Neural cell (in vitro differentiated cells): Measurements from ENCODE around the gene ANG. TPM values are rescaled to one million over a fixed set of nuclear protein-coding genes. Genes with fewer than 3 reads are reported as not detected.

Experiments used
- H2AFZ ChIP-seq: fragments of 200-600, 300-800 bp; sonication (generic), shearing (Covaris generic); 2 replicates; pipeline ENCODE4 v1.6.0; 2014; ENCODE audit warnings: low read depth, mild to moderate bottlenecking, antibody characterized with exemption, low read length, moderate library complexity
- H3F3A ChIP-seq: fragments of 200-600 bp; shearing (Covaris generic); 2 replicates; pipeline ENCODE4 v1.6.1; 2016; ENCODE audit warnings: mild to moderate bottlenecking, moderate library complexity, mixed read lengths, antibody characterized with exemption, low read length; ENCODE audit not compliant: insufficient read depth, poor library complexity, severe bottlenecking
- H3K27ac ChIP-seq: fragments of 200-600, 300-800 bp; sonication (generic), shearing (Covaris generic); 2 replicates; pipeline ENCODE4 v1.5.1; 2014; ENCODE audit warnings: mild to moderate bottlenecking, low read length, moderate library complexity
- H3K27me3 ChIP-seq: fragments of 300-800, 200-600 bp; sonication (generic), shearing (Covaris generic); 2 replicates; pipeline ENCODE4 v1.6.0; 2014; ENCODE audit warnings: mild to moderate bottlenecking, low read depth, low read length, moderate library complexity; ENCODE audit not compliant: insufficient read depth
- H3K36me3 ChIP-seq: fragments of 300-800, 200-600 bp; sonication (generic), shearing (Covaris generic); 2 replicates; pipeline ENCODE4 v1.5.1; 2014; ENCODE audit warnings: mild to moderate bottlenecking, antibody characterized with exemption, low read length, moderate library complexity; ENCODE audit not compliant: insufficient read depth
- H3K4me2 ChIP-seq: fragments of 300-800, 200-600 bp; sonication (generic), shearing (Covaris generic); 2 replicates; pipeline ENCODE4 v1.6.0; 2014; ENCODE audit warnings: mild to moderate bottlenecking, low read length
- H3K4me3 ChIP-seq: fragments of 300-800, 200-600 bp; sonication (generic), shearing (Covaris generic); 2 replicates; pipeline ENCODE4 v1.5.1; 2014; ENCODE audit warnings: mild to moderate bottlenecking, low read length, moderate library complexity
- H3K79me2 ChIP-seq: fragments of 200-600 bp; shearing (Covaris generic); replicated peaks from 2 replicates; pipeline ENCODE4 v1.6.0; 2014; ENCODE audit warnings: mild to moderate bottlenecking, low read length, moderate library complexity; ENCODE audit not compliant: insufficient read depth
- H3K9ac ChIP-seq: fragments of 300-800, 200-600 bp; sonication (generic), shearing (Covaris generic); 2 replicates; pipeline ENCODE4 v1.6.1; 2016; ENCODE audit warnings: mild to moderate bottlenecking, low read length, mixed read lengths
- H3K9me2 ChIP-seq: fragments of 200-600 bp; shearing (Covaris generic); 2 replicates; pipeline ENCODE4 v1.6.1; 2016; ENCODE audit warnings: mild to moderate bottlenecking, low read length, mixed read lengths; ENCODE audit not compliant: insufficient read depth
- H3K9me3 ChIP-seq: fragments of 200-600, 300-800 bp; sonication (generic), shearing (Covaris generic); 2 replicates; pipeline ENCODE4 v1.6.1; 2016; ENCODE audit warnings: mild to moderate bottlenecking, mixed run types, low read length, moderate library complexity, mixed read lengths
- H4K20me1 ChIP-seq: fragments of 200-600 bp; shearing (Covaris generic); 2 replicates; pipeline ENCODE4 v1.6.1; 2016; ENCODE audit warnings: mild to moderate bottlenecking, mixed run types; ENCODE audit not compliant: insufficient read depth
- CTCF ChIP-seq: fragments of 450-650 bp; IDR thresholded peaks from 2 replicates; pipeline ENCODE4 v1.5.1; 2014; ENCODE audit warnings: antibody characterized with exemption, mild to moderate bottlenecking, moderate library complexity; ENCODE audit not compliant: poor library complexity, severe bottlenecking
- EP300 ChIP-seq: fragments of 450-650 bp; conservative IDR thresholded peaks from 2 replicates; pipeline ENCODE4 v1.6.1; 2014; ENCODE audit warnings: antibody characterized with exemption, mild to moderate bottlenecking, moderate library complexity; ENCODE audit not compliant: poor library complexity, severe bottlenecking
- EZH2 ChIP-seq: fragments of 200-600, 300-800 bp; shearing (Covaris generic), sonication (generic); IDR thresholded peaks from 2 replicates; pipeline ENCODE4 v1.6.1; 2014; ENCODE audit warnings: antibody characterized with exemption, low read length, borderline replicate concordance, mild to moderate bottlenecking; ENCODE audit not compliant: insufficient read depth, poor library complexity, severe bottlenecking
- MXI1 ChIP-seq: fragments of 450-650 bp; conservative IDR thresholded peaks from 2 replicates; pipeline ENCODE4 v1.6.1; 2014; ENCODE audit warnings: antibody characterized with exemption, mild to moderate bottlenecking; ENCODE audit not compliant: poor library complexity, severe bottlenecking
- POLR2AphosphoS5 ChIP-seq: IDR thresholded peaks from 2 replicates; pipeline ENCODE4 v1.6.1; 2012
- RAD21 ChIP-seq: fragments of 450-650 bp; conservative IDR thresholded peaks from 2 replicates; pipeline ENCODE4 v1.6.1; 2014; ENCODE audit warnings: antibody characterized with exemption, mild to moderate bottlenecking, moderate library complexity
- REST ChIP-seq: IDR thresholded peaks from 2 replicates; pipeline ENCODE4 v1.6.1; 2012; ENCODE audit warnings: borderline replicate concordance
- SMC3 ChIP-seq: fragments of 450-650 bp; conservative IDR thresholded peaks from 2 replicates; pipeline ENCODE4 v1.6.1; 2014; ENCODE audit warnings: antibody characterized with exemption, mild to moderate bottlenecking, moderate library complexity; ENCODE audit not compliant: poor library complexity
- TAF1 ChIP-seq: IDR thresholded peaks from 2 replicates; pipeline ENCODE4 v1.6.1; 2012; ENCODE audit warnings: low read depth
- polyA plus RNA-seq: library from polyadenylated mRNA; depleted of rRNA; stranded (reverse); fragments of >200 nt; gene quantifications from 2 replicates; pipeline ENCODE4 v1.2.3, GENCODE V29; 2014

The ANG gene
- polyA plus RNA-seq, 1 donor from 2014 or later = 0.47 TPM

- Histone ChIP-seq H3K79me2 (no peaks in the 10 kb centered on the region), H3K36me3 (no peaks in the 10 kb centered on the region), H3K9me2 (no peaks in the 10 kb centered on the region), H3K4me2 (peak overlapping the region; percentile 69), H3K27ac (peak overlapping the region; percentile 95), H4K20me1 (no peaks in the 10 kb centered on the region), H3K9ac (peak overlapping the region; percentile 96), H3F3A (peaks cover 3% of the 10 kb centered on the region), H2AFZ (peak overlapping the region; percentile 87), H3K27me3 (no peaks in the 10 kb centered on the region), H3K4me3 (peak overlapping the region; percentile 78), H3K9me3 (no peaks in the 10 kb centered on the region)
- TF ChIP-seq RAD21 = no peak
- TF ChIP-seq TAF1 = peak; percentile 84
- peak; percentile 58 for TF ChIP-seq EP300
- TF ChIP-seq EZH2 = no peak
- peak; percentile 13 for TF ChIP-seq SMC3
- peak; percentile 94 for TF ChIP-seq REST
- TF ChIP-seq POLR2AphosphoS5 = peak; percentile 96
- peak; percentile 75 for TF ChIP-seq MXI1
- TF ChIP-seq CTCF = peak; percentile 34
Observed at GRCh38 chr14:20682435-20683124, 6.0 kb upstream of the ANG start.

- Histone ChIP-seq H3K4me2 (peak overlapping the region; percentile 69), H3K9me2 (no peaks in the 10 kb centered on the region), H4K20me1 (no peaks in the 10 kb centered on the region), H3K4me3 (peak overlapping the region; percentile 78), H3K79me2 (no peaks in the 10 kb centered on the region), H3K27ac (peak overlapping the region; percentile 95), H3K36me3 (no peaks in the 10 kb centered on the region), H2AFZ (peak overlapping the region; percentile 87), H3F3A (peaks cover 3% of the 10 kb centered on the region), H3K9me3 (no peaks in the 10 kb centered on the region), H3K9ac (peak overlapping the region; percentile 96), H3K27me3 (no peaks in the 10 kb centered on the region)
- TF ChIP-seq MXI1 (no peak), TAF1 (no peak), CTCF (no peak), EP300 (no peak), EZH2 (no peak), SMC3 (no peak), RAD21 (no peak), REST (no peak), POLR2AphosphoS5 (no peak)
Observed at GRCh38 chr14:20683125-20683890, 5.3 kb upstream of the ANG start.
